C4-2B (cell line): Measurements from ENCODE around the gene PRPF4.

Experiments
- ZFX ChIP-seq: fragments of 450-650 bp; IDR thresholded peaks from 2 replicates; pipeline ENCODE4 v1.6.1; 2017
- TF ChIP-seq, protein P1 (sequence below): fragments of 450-650 bp; conservative IDR thresholded peaks from 2 replicates; pipeline ENCODE4 v1.5.1; 2017; ENCODE audit warnings: mild to moderate bottlenecking

DNA sequence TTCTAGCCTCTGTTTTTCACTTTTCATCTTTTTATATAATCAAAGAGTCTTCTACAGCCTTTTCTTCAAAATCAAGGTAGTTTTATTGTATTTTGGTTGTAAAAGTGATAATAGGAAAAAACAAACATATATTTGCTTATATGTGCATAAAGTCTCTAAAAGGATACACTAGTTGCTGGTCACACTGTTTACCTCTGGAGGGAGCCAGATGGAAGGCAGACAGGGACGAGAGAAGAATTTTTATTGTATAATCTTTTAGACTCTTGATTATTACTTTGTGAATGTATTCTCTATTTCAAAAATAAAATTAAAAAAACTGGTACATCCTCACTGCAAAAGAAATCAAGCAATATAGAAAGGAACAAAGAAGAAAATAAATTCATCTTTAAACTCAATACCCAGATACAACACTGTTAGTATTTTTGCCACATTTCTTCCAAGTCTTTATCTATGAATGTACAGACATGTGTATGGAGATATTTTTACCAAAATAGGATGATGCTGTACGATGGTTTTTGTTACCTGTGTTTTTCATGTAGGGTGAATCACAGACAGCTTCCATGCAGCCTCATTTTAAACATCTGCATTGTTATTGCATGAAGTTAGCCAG is 33.9 kb downstream of the PRPF4 start:
- no peak for TF ChIP-seq ZFX
- TF ChIP-seq, protein P1, sequence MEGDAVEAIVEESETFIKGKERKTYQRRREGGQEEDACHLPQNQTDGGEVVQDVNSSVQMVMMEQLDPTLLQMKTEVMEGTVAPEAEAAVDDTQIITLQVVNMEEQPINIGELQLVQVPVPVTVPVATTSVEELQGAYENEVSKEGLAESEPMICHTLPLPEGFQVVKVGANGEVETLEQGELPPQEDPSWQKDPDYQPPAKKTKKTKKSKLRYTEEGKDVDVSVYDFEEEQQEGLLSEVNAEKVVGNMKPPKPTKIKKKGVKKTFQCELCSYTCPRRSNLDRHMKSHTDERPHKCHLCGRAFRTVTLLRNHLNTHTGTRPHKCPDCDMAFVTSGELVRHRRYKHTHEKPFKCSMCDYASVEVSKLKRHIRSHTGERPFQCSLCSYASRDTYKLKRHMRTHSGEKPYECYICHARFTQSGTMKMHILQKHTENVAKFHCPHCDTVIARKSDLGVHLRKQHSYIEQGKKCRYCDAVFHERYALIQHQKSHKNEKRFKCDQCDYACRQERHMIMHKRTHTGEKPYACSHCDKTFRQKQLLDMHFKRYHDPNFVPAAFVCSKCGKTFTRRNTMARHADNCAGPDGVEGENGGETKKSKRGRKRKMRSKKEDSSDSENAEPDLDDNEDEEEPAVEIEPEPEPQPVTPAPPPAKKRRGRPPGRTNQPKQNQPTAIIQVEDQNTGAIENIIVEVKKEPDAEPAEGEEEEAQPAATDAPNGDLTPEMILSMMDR: peak; percentile 89
